Activated T-helper 2 cell treated with anti-CD3 and anti-CD28 coated beads, Interferon-gamma antibody, Interleukin-2, Interleukin-4, amounts not matched to agents 10 μg/mL and 5 μg/mL and 100 μg/mL, durations not matched to agents 14 hours and 24 hours and 36 hours (primary cell): ENCODE measurements around the gene GNA12. TPM values are rescaled to one million over a fixed set of nuclear protein-coding genes. Genes with fewer than 3 reads are reported as not detected.

Experiments
- DNase-seq: peaks from one replicate; pipeline ENCODE4 v3.0.0; 2021; ENCODE audit warnings: low spot score
- H3K27ac Mint-ChIP-seq: one replicate; pipeline ENCODE4 v1.8.0; 2021; ENCODE audit warnings: mixed read lengths
- H3K27me3 Mint-ChIP-seq: one replicate; pipeline ENCODE4 v1.8.0; 2021; ENCODE audit warnings: low read depth, mixed read lengths
- H3K36me3 Mint-ChIP-seq: one replicate; pipeline ENCODE4 v1.8.0; 2021; ENCODE audit warnings: low read depth, mixed read lengths
- H3K4me1 Mint-ChIP-seq: one replicate; pipeline ENCODE4 v1.8.0; 2021; ENCODE audit warnings: low read depth, mixed read lengths
- H3K4me3 Mint-ChIP-seq: one replicate; pipeline ENCODE4 v1.8.0; 2021; ENCODE audit warnings: low read depth, mild to moderate bottlenecking, moderate library complexity, mixed read lengths
- H3K9me3 Mint-ChIP-seq: one replicate; pipeline ENCODE4 v1.8.0; 2021; ENCODE audit warnings: mixed read lengths
- intact Hi-C: fragments of 100-400 bp; cut with micrococcal nuclease; formaldehyde crosslinking; loops from one replicate; pipeline ENCODE4 v1.15.1; 2023
- total RNA-seq: library from RNA; stranded (reverse); gene quantifications from 2 replicates; pipeline ENCODE4 v1.2.3, GENCODE V29; 2022

Gene GNA12
- total RNA-seq, 1 donor from 2014 or later = 40.9 TPM

- Mint-ChIP-seq H3K27me3 (no peaks in the 10 kb centered on the region), H3K9me3 (no peaks in the 10 kb centered on the region), H3K4me3 (no peak overlapping the region), H3K36me3 (peaks cover 24% of the 10 kb centered on the region), H3K27ac (peak overlapping the region; percentile 74), H3K4me1 (peaks cover 50% of the 10 kb centered on the region)
- intact Hi-C loops = loop anchor here (1.0 kb wide), 1 partner anchor 8 kb away; no protein-coding TSS in a partner anchor
- no peak for DNase-seq
Observed at GRCh38 chr7:2781636-2782035, 62.5 kb downstream of the GNA12 start.

GRCh38 chr7:2779051-2779450, 65.1 kb downstream of the GNA12 start:
- Mint-ChIP-seq H3K27me3 (no peaks in the 10 kb centered on the region), H3K27ac (no peak overlapping the region), H3K9me3 (no peaks in the 10 kb centered on the region), H3K4me3 (no peak overlapping the region), H3K36me3 (peaks cover 18% of the 10 kb centered on the region), H3K4me1 (peaks cover 52% of the 10 kb centered on the region)
- DNase-seq = no peak
- intact Hi-C loops = loop anchor here (10.0 kb wide), 1 partner anchor 326 kb away; no protein-coding TSS in a partner anchor

- Mint-ChIP-seq H3K27me3 (no peaks in the 10 kb centered on the region), H3K4me3 (no peak overlapping the region), H3K27ac (peak overlapping the region; percentile 53), H3K9me3 (no peaks in the 10 kb centered on the region), H3K36me3 (peaks cover 15% of the 10 kb centered on the region), H3K4me1 (peaks cover 57% of the 10 kb centered on the region)
- DNase-seq = no peak
- intact Hi-C loops = loop anchor here (10.0 kb wide), 1 partner anchor 327 kb away; no protein-coding TSS in a partner anchor
Observed at GRCh38 chr7:2777898-2778535, 66.1 kb downstream of the GNA12 start.

GRCh38 chr7:2776401-2776800, 67.7 kb downstream of the GNA12 start:
- Mint-ChIP-seq H3K27ac (peak overlapping the region; percentile 45), H3K4me1 (peaks cover 57% of the 10 kb centered on the region), H3K9me3 (peaks cover 4% of the 10 kb centered on the region), H3K36me3 (peaks cover 20% of the 10 kb centered on the region), H3K4me3 (no peak overlapping the region), H3K27me3 (no peaks in the 10 kb centered on the region)
- DNase-seq = no peak
- intact Hi-C loops = loop anchor here (10.0 kb wide), 1 partner anchor 328 kb away; no protein-coding TSS in a partner anchor

DNA sequence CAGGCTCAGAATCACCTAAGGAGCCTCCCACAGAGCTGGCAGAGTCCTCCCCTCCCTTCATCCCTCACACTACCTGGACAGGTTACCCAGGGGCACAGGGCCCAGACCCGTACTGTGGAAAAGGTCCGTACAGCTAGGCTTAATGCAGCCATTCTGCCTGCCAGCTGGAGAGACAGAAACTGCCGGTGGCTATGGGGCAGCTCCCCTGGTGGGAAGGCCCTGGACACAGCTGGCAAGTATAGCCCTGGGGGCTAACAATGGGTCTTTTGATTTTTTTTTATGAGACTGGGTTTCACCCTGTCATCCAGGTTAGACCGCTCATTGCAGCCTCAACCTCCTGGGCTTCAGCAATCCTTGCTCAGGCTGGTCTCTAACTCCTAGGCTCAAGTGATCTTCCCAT, 68.3 kb downstream of the GNA12 start:
- H3K4me3 Mint-ChIP-seq = no peak overlapping the region
- intact Hi-C loops = loop anchor here (10.0 kb wide), 1 partner anchor 329 kb away; no protein-coding TSS in a partner anchor
- H3K27ac Mint-ChIP-seq = peak overlapping the region; percentile 43
- no peak for DNase-seq
- H3K27me3 Mint-ChIP-seq = no peaks in the 10 kb centered on the region
- peaks cover 20% of the 10 kb centered on the region for H3K36me3 Mint-ChIP-seq
- H3K9me3 Mint-ChIP-seq = peaks cover 7% of the 10 kb centered on the region
- H3K4me1 Mint-ChIP-seq = peaks cover 55% of the 10 kb centered on the region

DNA sequence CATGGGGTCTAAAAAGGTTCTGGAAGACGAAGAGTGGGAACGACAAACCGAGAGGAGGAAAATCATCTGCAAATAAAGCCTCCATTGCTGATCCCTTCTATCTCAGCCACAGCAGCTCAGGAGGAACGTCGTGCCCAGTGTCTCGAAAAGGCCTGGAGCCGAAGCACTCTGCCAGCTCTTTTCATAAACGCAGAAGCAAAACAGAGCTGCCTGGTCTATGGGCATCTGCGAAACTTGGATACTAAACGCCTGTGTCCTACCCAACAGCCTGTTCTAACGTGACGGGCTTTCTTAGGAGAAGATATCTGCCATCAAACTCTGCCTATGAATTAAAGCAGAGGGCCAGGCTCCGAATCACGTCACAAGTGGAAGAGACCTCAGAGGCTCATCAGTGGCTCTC, 68.7 kb downstream of the GNA12 start:
- H3K4me1 Mint-ChIP-seq = peaks cover 55% of the 10 kb centered on the region
- peaks cover 24% of the 10 kb centered on the region for H3K36me3 Mint-ChIP-seq
- peak overlapping the region; percentile 43 for H3K27ac Mint-ChIP-seq
- peaks cover 10% of the 10 kb centered on the region for H3K9me3 Mint-ChIP-seq
- no peak for DNase-seq
- intact Hi-C loops = loop anchor here (10.0 kb wide), 1 partner anchor 329 kb away; no protein-coding TSS in a partner anchor
- H3K4me3 Mint-ChIP-seq = no peak overlapping the region
- no peaks in the 10 kb centered on the region for H3K27me3 Mint-ChIP-seq

GRCh38 chr7:2774935-2775334, 69.2 kb downstream of the GNA12 start:
- intact Hi-C loops = loop anchor here (10.0 kb wide), 1 partner anchor 330 kb away; no protein-coding TSS in a partner anchor
- H3K36me3 Mint-ChIP-seq = peaks cover 29% of the 10 kb centered on the region
- peak overlapping the region; percentile 43 for H3K27ac Mint-ChIP-seq
- H3K27me3 Mint-ChIP-seq = no peaks in the 10 kb centered on the region
- no peak for DNase-seq
- H3K9me3 Mint-ChIP-seq = peaks cover 13% of the 10 kb centered on the region
- H3K4me3 Mint-ChIP-seq = no peak overlapping the region
- H3K4me1 Mint-ChIP-seq = peaks cover 57% of the 10 kb centered on the region

- Mint-ChIP-seq H3K36me3 (peaks cover 33% of the 10 kb centered on the region), H3K4me3 (no peak overlapping the region), H3K4me1 (peaks cover 58% of the 10 kb centered on the region), H3K9me3 (peaks cover 13% of the 10 kb centered on the region), H3K27ac (peak overlapping the region; percentile 43), H3K27me3 (no peaks in the 10 kb centered on the region)
- no peak for DNase-seq
- intact Hi-C loops = loop anchor here (10.0 kb wide), 1 partner anchor 331 kb away; no protein-coding TSS in a partner anchor
Observed at GRCh38 chr7:2774280-2774679, 69.8 kb downstream of the GNA12 start.

DNA sequence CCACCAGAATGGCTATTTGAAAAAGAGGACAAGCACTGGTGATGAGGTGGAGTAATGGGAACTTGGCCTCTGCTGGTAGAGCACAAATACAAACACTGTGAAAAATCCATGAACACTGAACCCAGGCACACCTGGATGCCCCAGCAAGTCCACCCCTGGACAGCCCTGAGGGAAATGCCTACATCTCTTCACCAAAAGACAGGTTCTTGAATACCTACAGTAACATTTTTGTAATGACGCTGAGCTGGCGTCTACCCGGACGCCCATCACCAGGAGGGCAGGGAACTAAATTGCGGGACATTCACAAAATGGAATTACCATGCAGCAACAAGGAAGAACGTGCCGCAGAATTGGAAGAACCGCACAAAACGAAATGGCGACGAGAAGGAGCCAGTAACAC, 70.5 kb downstream of the GNA12 start:
- Mint-ChIP-seq H3K4me1 (peaks cover 58% of the 10 kb centered on the region), H3K27me3 (no peaks in the 10 kb centered on the region), H3K36me3 (peaks cover 33% of the 10 kb centered on the region), H3K9me3 (peaks cover 13% of the 10 kb centered on the region), H3K27ac (peak overlapping the region; percentile 94), H3K4me3 (no peak overlapping the region)
- no peak for DNase-seq
- intact Hi-C loops = loop anchor here (1.0 to 10.0 kb wide), 6 partner anchors 9 to 331 kb away; partner anchors contain the start of gene GNA12

- peaks cover 13% of the 10 kb centered on the region for H3K9me3 Mint-ChIP-seq
- H3K4me3 Mint-ChIP-seq = peak overlapping the region; percentile 8
- no peak for DNase-seq
- peak overlapping the region; percentile 94 for H3K27ac Mint-ChIP-seq
- H3K27me3 Mint-ChIP-seq = no peaks in the 10 kb centered on the region
- H3K36me3 Mint-ChIP-seq = peaks cover 37% of the 10 kb centered on the region
- peaks cover 48% of the 10 kb centered on the region for H3K4me1 Mint-ChIP-seq
- intact Hi-C loops = loop anchor here (10.0 kb wide), 1 partner anchor 333 kb away; no protein-coding TSS in a partner anchor
Observed at GRCh38 chr7:2771274-2771731, 72.8 kb downstream of the GNA12 start.

DNA sequence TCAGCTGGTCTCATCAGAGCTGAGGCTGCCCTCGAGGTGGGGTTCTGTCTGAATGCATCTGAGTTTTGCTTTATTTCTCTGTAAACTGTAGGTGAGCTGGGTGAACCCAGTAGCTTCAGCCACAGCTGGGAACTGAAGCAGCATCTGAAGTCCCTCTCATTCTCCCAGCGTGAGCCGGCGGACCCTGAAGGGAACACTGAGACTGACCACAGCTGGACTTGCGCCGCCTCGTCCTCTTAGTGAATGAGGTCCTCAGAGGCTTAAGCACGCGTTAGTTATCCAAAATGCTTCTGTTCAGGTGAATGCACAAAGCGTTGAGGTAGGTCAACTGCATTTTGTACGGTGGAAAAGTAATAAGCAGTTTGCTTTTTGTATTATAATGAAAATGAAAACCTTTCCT, 79.5 kb downstream of the GNA12 start:
- intact Hi-C loops = no loop called here
- Mint-ChIP-seq H3K27ac (no peak overlapping the region), H3K4me1 (peaks cover 15% of the 10 kb centered on the region), H3K4me3 (no peak overlapping the region), H3K27me3 (no peaks in the 10 kb centered on the region), H3K9me3 (no peaks in the 10 kb centered on the region), H3K36me3 (peaks cover 17% of the 10 kb centered on the region)
- DNase-seq = no peak

DNA sequence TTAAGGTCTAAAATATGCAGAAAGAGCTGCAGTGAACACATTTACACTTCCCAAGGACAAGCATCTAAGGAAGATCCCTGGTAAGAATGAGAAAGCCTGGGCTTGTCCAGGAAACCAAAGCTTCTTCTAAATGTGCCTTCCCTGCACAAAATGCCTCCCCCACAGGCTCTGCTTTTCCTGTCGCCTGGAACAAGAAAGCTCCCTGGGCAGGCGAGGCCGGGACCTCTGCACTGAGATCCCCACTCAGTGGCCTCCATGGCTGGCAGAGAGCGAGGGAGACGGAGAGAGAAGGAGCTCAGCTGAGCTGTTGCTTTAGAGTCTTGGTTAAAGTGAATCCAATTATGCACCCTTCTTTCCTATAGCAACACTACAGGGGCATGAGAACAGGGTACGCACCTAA, 80.5 kb downstream of the GNA12 start:
- H3K27ac Mint-ChIP-seq = no peak overlapping the region
- intact Hi-C loops = no loop called here
- peaks cover 23% of the 10 kb centered on the region for H3K4me1 Mint-ChIP-seq
- DNase-seq = no peak
- H3K9me3 Mint-ChIP-seq = no peaks in the 10 kb centered on the region
- H3K4me3 Mint-ChIP-seq = no peak overlapping the region
- H3K36me3 Mint-ChIP-seq = peaks cover 20% of the 10 kb centered on the region
- no peaks in the 10 kb centered on the region for H3K27me3 Mint-ChIP-seq

DNA sequence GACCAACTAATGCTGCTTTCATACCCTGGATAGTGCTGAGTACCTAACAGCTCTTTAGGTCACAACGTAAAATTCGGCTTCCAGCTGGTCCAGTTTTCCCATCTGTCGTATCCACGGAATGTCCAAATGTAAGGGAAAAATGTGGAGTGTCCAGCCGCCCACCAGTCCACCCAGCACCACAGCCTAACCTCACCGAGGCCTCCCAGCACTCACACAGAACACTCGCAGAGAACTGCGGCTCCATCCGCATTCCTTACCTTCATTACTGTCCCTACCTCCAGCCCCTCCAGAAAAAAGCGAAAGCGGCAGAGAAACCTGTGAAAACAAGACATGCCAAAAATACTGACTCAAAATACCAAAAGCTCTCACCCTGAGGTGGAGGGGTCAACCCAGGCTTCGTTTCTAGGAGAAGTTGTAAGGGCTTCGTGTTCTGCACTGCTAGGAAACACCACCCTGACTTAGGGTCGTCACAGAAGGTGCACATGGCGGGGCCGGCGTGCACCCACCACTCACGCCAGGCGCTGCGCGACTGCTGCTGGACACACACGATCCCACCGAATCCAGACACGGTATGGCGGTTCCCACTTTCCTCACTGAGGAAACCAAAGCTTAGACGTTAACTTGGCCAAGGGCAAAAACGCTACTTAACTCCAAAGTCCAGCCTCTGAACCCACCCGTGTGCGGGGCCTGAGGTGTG, 82.2 kb downstream of the GNA12 start:
- Mint-ChIP-seq H3K27ac (no peak overlapping the region), H3K27me3 (no peaks in the 10 kb centered on the region), H3K4me1 (peaks cover 37% of the 10 kb centered on the region), H3K9me3 (no peaks in the 10 kb centered on the region), H3K4me3 (no peak overlapping the region), H3K36me3 (peaks cover 27% of the 10 kb centered on the region)
- intact Hi-C loops = no loop called here
- no peak for DNase-seq
